ENCODE results near the gene ZCCHC17. TPM values are rescaled to one million over a fixed set of nuclear protein-coding genes. Genes with fewer than 3 reads are reported as not detected.

The ZCCHC17 gene
- total RNA-seq, 1 experiment from 2014 or later = 29.3 TPM

- DNase-seq (ENCODE audit: unreplicated experiment) = no peak
- ChIA-PET POLR2A (interaction anchor here (1.8 kb wide), 1 partner anchor 9 kb away, joined by 5 read pairs; no protein-coding TSS in a partner anchor), CTCF (interaction anchor here (0.5 to 1.6 kb wide), 4 partner anchors 10 to 166 kb away, joined by 3 to 8 read pairs (median 4); no protein-coding TSS in a partner anchor)
- Mint-ChIP-seq H3K36me3 (ENCODE audit: insufficient read depth, unreplicated experiment) (peaks cover 4% of the 10 kb centered on the region), H3K27me3 (ENCODE audit: insufficient read depth, unreplicated experiment) (no peaks in the 10 kb centered on the region), H3K4me1 (ENCODE audit: insufficient read depth, unreplicated experiment) (peaks cover 7% of the 10 kb centered on the region), H3K27ac (ENCODE audit: low read depth, unreplicated experiment) (no peak overlapping the region), H3K9me3 (ENCODE audit: unreplicated experiment) (no peaks in the 10 kb centered on the region), H3K4me3 (ENCODE audit: unreplicated experiment) (no peak overlapping the region)
- no TSS peak for BruUV-seq (replicated peaks)
- TF ChIP-seq, protein P1, sequence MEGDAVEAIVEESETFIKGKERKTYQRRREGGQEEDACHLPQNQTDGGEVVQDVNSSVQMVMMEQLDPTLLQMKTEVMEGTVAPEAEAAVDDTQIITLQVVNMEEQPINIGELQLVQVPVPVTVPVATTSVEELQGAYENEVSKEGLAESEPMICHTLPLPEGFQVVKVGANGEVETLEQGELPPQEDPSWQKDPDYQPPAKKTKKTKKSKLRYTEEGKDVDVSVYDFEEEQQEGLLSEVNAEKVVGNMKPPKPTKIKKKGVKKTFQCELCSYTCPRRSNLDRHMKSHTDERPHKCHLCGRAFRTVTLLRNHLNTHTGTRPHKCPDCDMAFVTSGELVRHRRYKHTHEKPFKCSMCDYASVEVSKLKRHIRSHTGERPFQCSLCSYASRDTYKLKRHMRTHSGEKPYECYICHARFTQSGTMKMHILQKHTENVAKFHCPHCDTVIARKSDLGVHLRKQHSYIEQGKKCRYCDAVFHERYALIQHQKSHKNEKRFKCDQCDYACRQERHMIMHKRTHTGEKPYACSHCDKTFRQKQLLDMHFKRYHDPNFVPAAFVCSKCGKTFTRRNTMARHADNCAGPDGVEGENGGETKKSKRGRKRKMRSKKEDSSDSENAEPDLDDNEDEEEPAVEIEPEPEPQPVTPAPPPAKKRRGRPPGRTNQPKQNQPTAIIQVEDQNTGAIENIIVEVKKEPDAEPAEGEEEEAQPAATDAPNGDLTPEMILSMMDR (IDR thresholded peaks at IDR 0.05; ENCODE audit: unreplicated experiment) = no peak
- intact Hi-C loops (cut with micrococcal nuclease) = no loop called here
Measured at GRCh38 chr1:31371121-31371959, 74.5 kb downstream of the ZCCHC17 start.

GRCh38 chr1:31372051-31372450 lies 75.2 kb downstream of the ZCCHC17 start:
- CTCF ChIA-PET = interaction anchor here (0.9 to 1.6 kb wide), 2 partner anchors 12 to 22 kb away, joined by 3 to 8 read pairs; no protein-coding TSS in a partner anchor
- no peak for DNase-seq (ENCODE audit: unreplicated experiment)
- BruUV-seq (replicated peaks) = no TSS peak
- POLR2A ChIA-PET = interaction anchor here (1.8 kb wide), 1 partner anchor 9 kb away, joined by 5 read pairs; no protein-coding TSS in a partner anchor
- H3K4me1 Mint-ChIP-seq (ENCODE audit: insufficient read depth, unreplicated experiment) = peaks cover 13% of the 10 kb centered on the region
- TF ChIP-seq, protein P1 (IDR thresholded peaks at IDR 0.05; ENCODE audit: unreplicated experiment) = no peak
- no peak overlapping the region for H3K27ac Mint-ChIP-seq (ENCODE audit: low read depth, unreplicated experiment)
- H3K36me3 Mint-ChIP-seq (ENCODE audit: insufficient read depth, unreplicated experiment) = peaks cover 4% of the 10 kb centered on the region
- no peaks in the 10 kb centered on the region for H3K9me3 Mint-ChIP-seq (ENCODE audit: unreplicated experiment)
- no peak overlapping the region for H3K4me3 Mint-ChIP-seq (ENCODE audit: unreplicated experiment)
- H3K27me3 Mint-ChIP-seq (ENCODE audit: insufficient read depth, unreplicated experiment) = no peaks in the 10 kb centered on the region
- intact Hi-C loops (cut with micrococcal nuclease) = no loop called here

DNA sequence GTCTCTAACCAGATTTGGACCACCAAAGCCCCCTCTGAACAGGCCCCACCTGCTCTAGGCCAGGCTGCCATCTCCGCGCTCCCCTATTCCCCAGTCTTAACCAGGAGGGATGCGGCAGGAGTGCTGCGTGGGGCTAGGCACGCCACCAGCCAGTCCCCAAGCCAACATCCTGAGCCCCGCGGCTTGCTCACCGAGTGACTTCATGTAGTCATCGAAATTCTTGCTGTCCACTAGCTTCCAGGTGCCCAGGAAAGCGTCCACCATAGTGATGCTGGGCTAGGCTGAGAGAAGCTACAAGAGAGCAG lies 75.9 kb downstream of the ZCCHC17 start:
- Mint-ChIP-seq H3K4me3 (ENCODE audit: unreplicated experiment) (no peak overlapping the region), H3K9me3 (ENCODE audit: unreplicated experiment) (no peaks in the 10 kb centered on the region), H3K4me1 (ENCODE audit: insufficient read depth, unreplicated experiment) (peaks cover 13% of the 10 kb centered on the region), H3K36me3 (ENCODE audit: insufficient read depth, unreplicated experiment) (no peaks in the 10 kb centered on the region), H3K27ac (ENCODE audit: low read depth, unreplicated experiment) (no peak overlapping the region), H3K27me3 (ENCODE audit: insufficient read depth, unreplicated experiment) (no peaks in the 10 kb centered on the region)
- TF ChIP-seq, protein P1 (IDR thresholded peaks at IDR 0.05; ENCODE audit: unreplicated experiment) = no peak
- DNase-seq (ENCODE audit: unreplicated experiment) = no peak
- BruUV-seq (replicated peaks) = no TSS peak
- POLR2A ChIA-PET = no interaction called here
- CTCF ChIA-PET = interaction anchor here (0.7 to 1.6 kb wide), 2 partner anchors 11 to 369 kb away, joined by 4 to 8 read pairs; no protein-coding TSS in a partner anchor
- intact Hi-C loops (cut with micrococcal nuclease) = no loop called here

DNA sequence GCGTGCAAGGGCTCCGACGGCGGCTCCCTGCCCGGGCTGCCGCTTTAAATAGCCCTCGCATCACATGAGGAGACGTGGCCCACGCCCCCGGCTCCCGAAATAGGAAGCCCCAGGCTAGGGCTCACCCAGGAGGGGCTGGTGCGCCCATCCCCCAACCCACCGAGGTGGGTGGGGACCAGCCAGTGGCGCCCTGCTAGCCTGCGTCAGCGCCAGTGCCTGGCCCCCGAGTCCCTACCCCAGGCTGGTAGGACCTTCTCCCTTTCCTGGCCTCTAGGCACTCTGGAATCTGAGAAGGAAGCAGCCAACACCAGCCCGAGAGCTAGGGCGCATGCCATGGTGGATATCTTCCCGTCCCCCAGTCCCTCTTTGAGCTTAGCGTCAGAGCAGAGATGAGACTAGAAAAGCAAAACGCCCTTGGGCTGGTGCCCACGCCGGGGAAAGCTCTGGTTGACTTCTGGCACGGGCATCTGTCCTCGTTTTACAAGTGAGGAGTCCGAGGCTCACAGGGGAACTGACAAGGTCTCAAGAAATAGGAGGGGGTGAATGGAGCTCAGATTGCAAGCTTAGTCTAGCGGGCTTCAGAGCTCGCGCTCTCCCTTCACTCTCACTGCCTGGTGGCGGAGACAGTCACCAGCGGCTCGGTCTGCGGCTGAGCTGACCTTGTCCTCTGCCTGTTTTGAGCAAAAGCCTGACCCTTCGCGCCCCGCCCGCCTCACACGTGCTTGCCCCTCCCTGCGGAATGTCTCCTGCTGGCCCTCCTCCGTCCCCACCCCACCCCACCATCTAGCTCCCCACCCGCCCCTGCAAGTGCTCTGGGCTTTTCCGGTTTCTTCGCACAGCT lies 76.4 kb downstream of the ZCCHC17 start, which contains the start of gene FABP3:
FABP3 (minus strand) TSS at position 21 of the 841 bp plus-strand sequence. CDS start 62 bp downstream, outside the sequence.
- POLR2A ChIA-PET = interaction anchor here (0.7 kb wide), 1 partner anchor 18 kb away, joined by 4 read pairs; no protein-coding TSS in a partner anchor

More for the DNA sequence above, 76.4 kb downstream of the ZCCHC17 start, which contains the start of gene FABP3:
- Mint-ChIP-seq H3K4me3 (ENCODE audit: unreplicated experiment) (no peak within 1 kb of the TSS), H3K36me3 (ENCODE audit: insufficient read depth, unreplicated experiment) (peaks cover 2% of the 10 kb centered on the region), H3K27me3 (ENCODE audit: insufficient read depth, unreplicated experiment) (no peaks in the 10 kb centered on the region), H3K9me3 (ENCODE audit: unreplicated experiment) (no peaks in the 10 kb centered on the region), H3K27ac (ENCODE audit: low read depth, unreplicated experiment) (no peak within 1 kb of the TSS), H3K4me1 (ENCODE audit: insufficient read depth, unreplicated experiment) (peaks cover 13% of the 10 kb centered on the region)
- intact Hi-C loops (cut with micrococcal nuclease) = no loop called here
- no TSS peak for BruUV-seq (replicated peaks)
- TF ChIP-seq, protein P1 (IDR thresholded peaks at IDR 0.05; ENCODE audit: unreplicated experiment) = no peak
- no peak for DNase-seq (ENCODE audit: unreplicated experiment)
- CTCF ChIA-PET = interaction anchor here (0.6 to 0.7 kb wide), 3 partner anchors 54 to 369 kb away, joined by 3 to 5 read pairs (median 4); no protein-coding TSS in a partner anchor
